D721Med (cell line): ENCODE results near the gene CES2.

Source experiments
- DNase-seq: peaks from one replicate; pipeline ENCODE4 v3.0.0; 2011; ENCODE audit warnings: low spot score; ENCODE audit not compliant: insufficient read length
- FAIRE-seq: peaks from 2 replicates; lab custom pipeline; 2011; peaks lifted over from hg19 to GRCh38; lab: Jason Lieb, UNC
- TF ChIP-seq, protein P1 (sequence below): IDR thresholded peaks from 2 replicates; pipeline ENCODE4 v1.5.1; 2012; ENCODE audit warnings: mild to moderate bottlenecking, control low read depth; ENCODE audit not compliant: insufficient read depth; ENCODE audit errors: missing control alignments

Gene CES2

DNA sequence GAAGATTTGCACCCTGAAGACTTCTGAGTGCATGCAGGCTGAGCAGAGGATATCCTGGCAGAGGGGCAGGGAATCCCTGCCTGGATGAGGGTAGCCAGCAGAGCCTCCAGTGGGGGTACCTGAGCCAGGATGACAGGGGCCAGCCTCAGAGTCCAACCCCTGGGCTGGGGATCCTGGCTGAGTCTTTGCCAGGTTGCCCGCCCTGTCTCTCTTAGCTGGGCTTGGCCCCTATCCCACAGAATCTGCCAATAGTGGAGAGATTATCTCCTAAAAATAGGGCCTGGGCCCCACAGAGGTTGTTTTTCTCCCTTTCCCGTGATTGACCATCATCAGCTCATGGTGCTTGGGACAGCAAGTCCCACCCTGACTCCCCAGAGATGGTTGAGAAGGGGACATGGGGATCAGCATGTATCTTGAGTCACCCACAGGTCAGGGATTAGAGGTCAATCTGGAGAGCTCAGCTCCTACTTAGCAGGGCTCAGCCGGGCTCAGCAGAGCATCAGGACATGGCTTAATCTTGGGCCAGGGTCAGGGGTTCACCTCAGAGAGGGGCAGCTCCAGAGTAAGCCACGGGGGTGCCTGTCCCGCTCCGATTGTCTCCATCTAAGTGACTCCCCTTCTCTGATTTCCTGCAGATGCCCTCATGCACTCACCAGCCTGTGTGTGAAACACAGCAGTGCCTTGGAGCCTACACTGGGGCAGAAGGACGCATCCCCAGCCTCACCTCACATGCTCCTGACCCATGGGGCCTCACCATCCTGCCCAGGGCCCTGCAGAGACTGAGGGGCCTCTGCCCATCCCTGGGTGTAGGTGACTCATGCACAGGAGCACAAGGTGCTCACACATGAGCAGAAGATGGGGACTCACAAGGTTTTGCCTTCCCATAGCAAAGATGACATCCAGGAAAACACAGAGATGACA is 28.1 kb upstream of the CES2 start:
- TF ChIP-seq, protein P1, sequence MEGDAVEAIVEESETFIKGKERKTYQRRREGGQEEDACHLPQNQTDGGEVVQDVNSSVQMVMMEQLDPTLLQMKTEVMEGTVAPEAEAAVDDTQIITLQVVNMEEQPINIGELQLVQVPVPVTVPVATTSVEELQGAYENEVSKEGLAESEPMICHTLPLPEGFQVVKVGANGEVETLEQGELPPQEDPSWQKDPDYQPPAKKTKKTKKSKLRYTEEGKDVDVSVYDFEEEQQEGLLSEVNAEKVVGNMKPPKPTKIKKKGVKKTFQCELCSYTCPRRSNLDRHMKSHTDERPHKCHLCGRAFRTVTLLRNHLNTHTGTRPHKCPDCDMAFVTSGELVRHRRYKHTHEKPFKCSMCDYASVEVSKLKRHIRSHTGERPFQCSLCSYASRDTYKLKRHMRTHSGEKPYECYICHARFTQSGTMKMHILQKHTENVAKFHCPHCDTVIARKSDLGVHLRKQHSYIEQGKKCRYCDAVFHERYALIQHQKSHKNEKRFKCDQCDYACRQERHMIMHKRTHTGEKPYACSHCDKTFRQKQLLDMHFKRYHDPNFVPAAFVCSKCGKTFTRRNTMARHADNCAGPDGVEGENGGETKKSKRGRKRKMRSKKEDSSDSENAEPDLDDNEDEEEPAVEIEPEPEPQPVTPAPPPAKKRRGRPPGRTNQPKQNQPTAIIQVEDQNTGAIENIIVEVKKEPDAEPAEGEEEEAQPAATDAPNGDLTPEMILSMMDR: no peak
- FAIRE-seq (no peak), DNase-seq (no peak)

GRCh38 chr16:66908116-66908515 is 27.2 kb upstream of the CES2 start:
- DNase-seq: no peak

GRCh38 chr16:66908762-66909559 is 26.4 kb upstream of the CES2 start:
- TF ChIP-seq, protein P1: no peak
- no peak for DNase-seq
- no peak for FAIRE-seq

More at GRCh38 chr16:66908116-66908515, 27.2 kb upstream of the CES2 start:
- TF ChIP-seq, protein P1: no peak
- FAIRE-seq: no peak

- FAIRE-seq (no peak), DNase-seq (no peak)
Observed at GRCh38 chr16:66910175-66910940, 25.0 kb upstream of the CES2 start.

DNA sequence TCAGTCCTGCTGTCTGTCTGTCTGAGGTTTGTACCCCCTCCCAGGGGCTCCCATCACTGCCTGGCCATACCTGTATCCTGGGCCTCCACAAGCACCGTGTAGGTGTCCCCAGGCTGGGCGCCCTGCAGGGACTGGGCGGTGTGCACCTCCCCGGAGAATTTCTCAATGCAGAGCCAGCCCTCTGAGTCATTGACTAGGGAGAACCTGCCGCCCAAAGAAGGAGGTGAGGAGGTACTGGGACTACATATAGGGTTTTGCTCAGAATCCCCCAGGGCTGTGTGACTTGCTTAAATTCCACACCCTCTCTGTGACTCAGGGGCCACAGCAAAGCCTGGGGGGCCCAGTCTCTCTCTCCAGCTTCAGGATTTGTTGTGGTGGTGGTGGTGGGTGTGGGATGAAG is 24.2 kb upstream of the CES2 start:
- no peak for DNase-seq
- TF ChIP-seq, protein P1: no peak
- no peak for FAIRE-seq

More at GRCh38 chr16:66910175-66910940, 25.0 kb upstream of the CES2 start:
- TF ChIP-seq, protein P1: no peak

GRCh38 chr16:66911801-66912200 is 23.5 kb upstream of the CES2 start:
- TF ChIP-seq, protein P1: no peak
- no peak for DNase-seq
- FAIRE-seq: no peak
